ENCODE results near the gene ZC3H7A.

ZC3H7A gene

DNA sequence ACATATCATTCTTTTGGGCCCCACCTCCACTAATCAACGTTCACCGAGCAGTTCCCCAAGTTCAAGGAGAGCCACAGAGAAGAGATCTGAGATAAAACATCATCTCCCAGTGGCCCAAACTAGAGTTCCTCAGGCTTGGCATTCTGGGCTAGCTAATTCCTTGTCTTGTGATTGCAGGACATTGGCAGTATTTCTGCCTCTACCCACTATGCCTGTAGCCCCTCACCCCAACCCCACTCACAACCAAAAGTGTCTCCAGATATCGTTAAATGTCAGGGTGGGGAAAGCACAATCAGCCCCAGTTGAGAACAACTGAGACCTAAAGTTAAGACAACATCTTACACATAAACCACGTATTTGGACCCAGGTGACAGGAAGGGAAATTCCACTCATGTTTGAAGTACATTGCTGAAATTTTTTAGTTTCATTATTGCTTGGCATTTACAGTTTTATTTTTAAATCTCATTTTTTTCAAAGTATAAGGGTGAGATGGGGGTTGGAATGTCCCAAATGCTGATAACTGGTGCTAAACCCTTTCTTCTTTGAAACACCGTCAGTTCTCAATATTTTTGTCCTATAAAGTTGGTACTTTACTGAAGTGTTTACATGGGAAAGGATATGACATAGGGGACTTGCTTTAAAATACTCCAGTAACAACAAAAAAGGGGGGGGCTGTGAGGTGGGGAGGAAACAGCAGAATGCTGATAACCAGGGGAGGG, 13.6 kb downstream of the ZC3H7A start:
- H3K4me3 ChIP-seq (ENCODE audit: low read length in 2 of 2), result no peak overlapping the region
- WGBS, 2 donors (ENCODE audit: extremely low coverage in 2 of 2, insufficient read length in 2 of 2, insufficient replicate concordance in 1 of 2), result no CpG with 5 or more reads among the region's 5 CpGs

DNA sequence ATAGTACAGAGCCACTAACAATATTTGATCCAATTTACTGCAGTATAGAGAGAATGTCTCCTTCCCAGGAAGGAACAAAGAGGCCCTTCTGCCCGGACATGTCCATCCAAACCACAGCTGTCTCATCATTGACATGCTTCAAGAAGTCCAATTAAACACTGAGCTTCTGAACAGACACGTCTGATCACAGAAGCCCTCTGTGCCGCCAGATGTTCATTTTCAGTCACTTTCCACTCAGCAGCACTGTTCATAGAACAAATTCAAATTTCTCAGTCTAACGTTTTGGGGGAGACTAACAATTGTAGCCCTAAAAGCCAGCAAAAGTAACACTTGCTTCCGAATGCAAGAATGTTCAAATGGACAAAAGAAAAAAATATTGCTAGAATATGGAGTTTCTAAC, 15.3 kb downstream of the ZC3H7A start:
- H3K23ac ChIP-seq (ENCODE audit: low read depth, low read length, poor library complexity), result no peak overlapping the region
- H3K18ac ChIP-seq (ENCODE audit: low read length), result no peak overlapping the region
- peaks cover 0 to 48% of the 10 kb centered on the region in 2 donors for H3K36me3 ChIP-seq (replicated peaks in 1 of 2; ENCODE audit: control insufficient read depth in 2 of 2, insufficient read depth in 2 of 2, low read length in 2 of 2)
- no peaks in the 10 kb centered on the region for H3K27me3 ChIP-seq (ENCODE audit: control insufficient read depth in 3 of 3, insufficient read depth in 3 of 3, low read depth in 1 of 3, low read length in 3 of 3)
- H2BK5ac ChIP-seq (ENCODE audit: low read length), result no peak overlapping the region
- no peaks in the 10 kb centered on the region for H3K79me1 ChIP-seq (ENCODE audit: low read depth, low read length)
- H2BK120ac ChIP-seq (ENCODE audit: low read depth, low read length), result no peak overlapping the region
- no peak overlapping the region for H3K27ac ChIP-seq (replicated peaks; ENCODE audit: low read length)
- H2AFZ ChIP-seq (ENCODE audit: low read length), result no peak overlapping the region
- H4K91ac ChIP-seq (ENCODE audit: low read depth, low read length, poor library complexity), result no peak overlapping the region
- H3K4me3 ChIP-seq (ENCODE audit: low read length in 2 of 2), result no peak overlapping the region
- DNase-seq (ENCODE audit: low spot score), result no peak
- no peaks in the 10 kb centered on the region for H3K9me3 ChIP-seq (replicated peaks in 1 of 2; ENCODE audit: control insufficient read depth in 2 of 2, insufficient read depth in 1 of 2, low read depth in 1 of 2, low read length in 2 of 2)
- no peak overlapping the region for H3K4me2 ChIP-seq (ENCODE audit: insufficient read depth, low read length, poor library complexity, severe bottlenecking)
- H2BK12ac ChIP-seq (ENCODE audit: low read length), result no peak overlapping the region
- H2AK5ac ChIP-seq (ENCODE audit: low read depth, low read length), result no peak overlapping the region
- H2BK15ac ChIP-seq (ENCODE audit: low read length), result no peak overlapping the region
- no peak overlapping the region for H3K14ac ChIP-seq (ENCODE audit: low read length)
- no peak overlapping the region for H4K8ac ChIP-seq (ENCODE audit: low read depth, low read length)
- H3K4me1 ChIP-seq (ENCODE audit: control insufficient read depth in 2 of 2, insufficient read depth in 1 of 2, low read depth in 1 of 2, low read length in 2 of 2), result peaks cover 6 to 10% of the 10 kb centered on the region in 2 donors
- no CpG with 5 or more reads among the region's 5 CpGs for WGBS, 2 donors (ENCODE audit: extremely low coverage in 2 of 2, insufficient read length in 2 of 2, insufficient replicate concordance in 1 of 2)
- H3K9ac ChIP-seq (ENCODE audit: low read depth, low read length, poor library complexity), result no peak overlapping the region
- H3K4ac ChIP-seq (ENCODE audit: low read length), result no peak overlapping the region

More for the DNA sequence above, 13.6 kb downstream of the ZC3H7A start:
- Histone ChIP-seq H2BK12ac (ENCODE audit: low read length) (no peak overlapping the region), H2BK15ac (ENCODE audit: low read length) (no peak overlapping the region), H3K36me3 (replicated peaks in 1 of 2; ENCODE audit: control insufficient read depth in 2 of 2, insufficient read depth in 2 of 2, low read length in 2 of 2) (peaks cover 0 to 32% of the 10 kb centered on the region in 2 donors), H3K27me3 (ENCODE audit: control insufficient read depth in 3 of 3, insufficient read depth in 3 of 3, low read depth in 1 of 3, low read length in 3 of 3) (no peaks in the 10 kb centered on the region), H3K4me2 (ENCODE audit: insufficient read depth, low read length, poor library complexity, severe bottlenecking) (no peak overlapping the region), H3K23ac (ENCODE audit: low read depth, low read length, poor library complexity) (no peak overlapping the region), H2AFZ (ENCODE audit: low read length) (no peak overlapping the region), H3K9me3 (replicated peaks in 1 of 2; ENCODE audit: control insufficient read depth in 2 of 2, insufficient read depth in 1 of 2, low read depth in 1 of 2, low read length in 2 of 2) (no peaks in the 10 kb centered on the region), H3K9ac (ENCODE audit: low read depth, low read length, poor library complexity) (no peak overlapping the region), H4K91ac (ENCODE audit: low read depth, low read length, poor library complexity) (no peak overlapping the region), H3K79me1 (ENCODE audit: low read depth, low read length) (peaks cover 4% of the 10 kb centered on the region), H3K4ac (ENCODE audit: low read length) (no peak overlapping the region), H3K4me1 (ENCODE audit: control insufficient read depth in 2 of 2, insufficient read depth in 1 of 2, low read depth in 1 of 2, low read length in 2 of 2) (peaks cover 6 to 10% of the 10 kb centered on the region in 2 donors), H3K18ac (ENCODE audit: low read length) (no peak overlapping the region), H4K8ac (ENCODE audit: low read depth, low read length) (no peak overlapping the region), H3K14ac (ENCODE audit: low read length) (no peak overlapping the region), H2AK5ac (ENCODE audit: low read depth, low read length) (no peak overlapping the region), H2BK5ac (ENCODE audit: low read length) (no peak overlapping the region), H2BK120ac (ENCODE audit: low read depth, low read length) (no peak overlapping the region), H3K27ac (replicated peaks; ENCODE audit: low read length) (no peak overlapping the region)
- no peak for DNase-seq (ENCODE audit: low spot score)

DNA sequence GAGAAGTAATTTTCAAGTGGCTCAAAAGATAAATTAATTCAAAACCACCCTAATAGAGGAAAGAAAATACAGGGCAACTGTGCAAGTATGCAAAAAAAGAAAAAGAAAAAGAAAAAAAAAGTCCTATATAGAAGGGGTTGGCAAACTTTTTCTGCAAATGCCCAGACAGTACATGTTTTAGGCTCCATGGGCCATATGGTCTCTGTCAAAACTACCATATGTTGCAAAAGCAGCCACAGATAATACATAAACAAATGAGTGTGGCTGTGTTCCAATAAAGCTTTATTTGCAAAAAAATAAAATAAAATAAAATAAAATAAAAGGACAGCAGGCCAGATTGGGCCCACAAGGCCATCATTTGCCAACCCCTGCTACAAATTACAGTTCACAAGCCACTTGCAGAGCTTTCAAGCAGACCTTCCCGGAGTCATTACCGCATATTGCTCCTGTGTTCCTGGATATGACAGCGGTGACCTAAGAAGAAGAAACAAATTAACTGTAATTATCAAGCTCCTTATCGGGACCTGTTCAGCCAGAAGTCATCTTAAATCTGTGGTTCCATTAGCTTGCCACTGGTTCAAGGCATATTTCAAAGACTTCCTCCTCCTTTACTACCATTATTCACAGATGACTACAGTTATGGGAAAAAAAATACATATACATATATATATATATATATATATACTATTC, 15.9 kb downstream of the ZC3H7A start:
- H3K9ac ChIP-seq (ENCODE audit: low read depth, low read length, poor library complexity), result no peak overlapping the region
- no peak for DNase-seq (ENCODE audit: low spot score)
- no peak overlapping the region for H2BK120ac ChIP-seq (ENCODE audit: low read depth, low read length)
- no peak overlapping the region for H2AFZ ChIP-seq (ENCODE audit: low read length)
- H4K8ac ChIP-seq (ENCODE audit: low read depth, low read length), result no peak overlapping the region
- no peak overlapping the region for H3K14ac ChIP-seq (ENCODE audit: low read length)
- H2BK12ac ChIP-seq (ENCODE audit: low read length), result no peak overlapping the region
- H3K4me3 ChIP-seq (ENCODE audit: low read length in 2 of 2), result no peak overlapping the region
- WGBS, 2 donors (ENCODE audit: extremely low coverage in 2 of 2, insufficient read length in 2 of 2, insufficient replicate concordance in 1 of 2), result no CpG with 5 or more reads among the region's 4 CpGs
- H3K4me1 ChIP-seq (ENCODE audit: control insufficient read depth in 2 of 2, insufficient read depth in 1 of 2, low read depth in 1 of 2, low read length in 2 of 2), result peaks cover 6 to 10% of the 10 kb centered on the region in 2 donors
- no peak overlapping the region for H2BK15ac ChIP-seq (ENCODE audit: low read length)
- H3K9me3 ChIP-seq (replicated peaks in 1 of 2; ENCODE audit: control insufficient read depth in 2 of 2, insufficient read depth in 1 of 2, low read depth in 1 of 2, low read length in 2 of 2), result no peaks in the 10 kb centered on the region
- no peaks in the 10 kb centered on the region for H3K27me3 ChIP-seq (ENCODE audit: control insufficient read depth in 3 of 3, insufficient read depth in 3 of 3, low read depth in 1 of 3, low read length in 3 of 3)
- no peak overlapping the region for H2BK5ac ChIP-seq (ENCODE audit: low read length)
- H4K91ac ChIP-seq (ENCODE audit: low read depth, low read length, poor library complexity), result no peak overlapping the region
- H3K23ac ChIP-seq (ENCODE audit: low read depth, low read length, poor library complexity), result no peak overlapping the region
- no peak overlapping the region for H3K18ac ChIP-seq (ENCODE audit: low read length)
- H3K27ac ChIP-seq (replicated peaks; ENCODE audit: low read length), result no peak overlapping the region
- H2AK5ac ChIP-seq (ENCODE audit: low read depth, low read length), result no peak overlapping the region
- no peak overlapping the region for H3K4me2 ChIP-seq (ENCODE audit: insufficient read depth, low read length, poor library complexity, severe bottlenecking)
- H3K4ac ChIP-seq (ENCODE audit: low read length), result no peak overlapping the region
- H3K79me1 ChIP-seq (ENCODE audit: low read depth, low read length), result no peaks in the 10 kb centered on the region
- peaks cover 0 to 55% of the 10 kb centered on the region in 2 donors for H3K36me3 ChIP-seq (replicated peaks in 1 of 2; ENCODE audit: control insufficient read depth in 2 of 2, insufficient read depth in 2 of 2, low read length in 2 of 2)

DNA sequence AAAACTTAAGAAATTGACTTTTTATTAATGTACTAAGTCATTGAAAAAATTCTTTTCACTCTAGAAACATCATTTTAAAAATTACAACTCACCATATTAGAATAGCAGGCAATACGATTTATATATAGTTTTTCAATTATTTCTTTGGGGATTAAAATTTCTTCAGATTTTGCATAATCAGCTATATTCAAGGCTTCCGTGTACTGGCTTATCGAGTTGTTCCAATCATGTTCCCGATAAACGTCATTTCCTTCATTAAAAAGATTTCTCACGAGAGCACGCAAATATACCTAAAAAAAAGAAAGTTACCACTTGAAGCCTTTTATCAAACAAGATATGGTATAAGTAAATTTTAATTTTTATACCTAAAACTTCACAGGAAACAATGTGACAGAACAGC, 18.0 kb downstream of the ZC3H7A start:
- no peak for DNase-seq (ENCODE audit: low spot score)
- Histone ChIP-seq H3K27me3 (ENCODE audit: control insufficient read depth in 3 of 3, insufficient read depth in 3 of 3, low read depth in 1 of 3, low read length in 3 of 3) (no peaks in the 10 kb centered on the region), H3K4me2 (ENCODE audit: insufficient read depth, low read length, poor library complexity, severe bottlenecking) (no peak overlapping the region), H3K4me3 (ENCODE audit: low read length in 2 of 2) (no peak overlapping the region), H2BK12ac (ENCODE audit: low read length) (no peak overlapping the region), H3K4ac (ENCODE audit: low read length) (no peak overlapping the region), H3K4me1 (ENCODE audit: control insufficient read depth in 2 of 2, insufficient read depth in 1 of 2, low read depth in 1 of 2, low read length in 2 of 2) (peaks cover 6 to 10% of the 10 kb centered on the region in 2 donors), H3K9ac (ENCODE audit: low read depth, low read length, poor library complexity) (no peak overlapping the region), H2AK5ac (ENCODE audit: low read depth, low read length) (no peak overlapping the region), H4K8ac (ENCODE audit: low read depth, low read length) (no peak overlapping the region), H3K36me3 (replicated peaks in 1 of 2; ENCODE audit: control insufficient read depth in 2 of 2, insufficient read depth in 2 of 2, low read length in 2 of 2) (peaks cover 6 to 74% of the 10 kb centered on the region in 2 donors), H2BK15ac (ENCODE audit: low read length) (no peak overlapping the region), H3K18ac (ENCODE audit: low read length) (no peak overlapping the region), H2AFZ (ENCODE audit: low read length) (no peak overlapping the region), H3K23ac (ENCODE audit: low read depth, low read length, poor library complexity) (no peak overlapping the region), H3K14ac (ENCODE audit: low read length) (no peak overlapping the region), H2BK5ac (ENCODE audit: low read length) (no peak overlapping the region), H3K79me1 (ENCODE audit: low read depth, low read length) (no peaks in the 10 kb centered on the region), H4K91ac (ENCODE audit: low read depth, low read length, poor library complexity) (no peak overlapping the region), H3K9me3 (replicated peaks in 1 of 2; ENCODE audit: control insufficient read depth in 2 of 2, insufficient read depth in 1 of 2, low read depth in 1 of 2, low read length in 2 of 2) (no peaks in the 10 kb centered on the region), H3K27ac (replicated peaks; ENCODE audit: low read length) (no peak overlapping the region), H2BK120ac (ENCODE audit: low read depth, low read length) (no peak overlapping the region)
- WGBS, 2 donors (ENCODE audit: extremely low coverage in 2 of 2, insufficient read length in 2 of 2, insufficient replicate concordance in 1 of 2), result no CpG with 5 or more reads among the region's 7 CpGs
